ENCODE measurements around the gene KRTAP6-3.

Gene KRTAP6-3

GRCh38 chr21:30592140-30592539 is at the start of gene KRTAP6-3:
Gene KRTAP6-3, plus strand, starts transcription at chr21:30592440. Its CDS starts 6 bp downstream, at chr21:30592446.
- Mint-ChIP-seq H3K4me3 (no peak within 1 kb of the TSS), H3K4me1 (ENCODE audit: low read depth) (no peaks in the 10 kb centered on the region), H3K27ac (no peak within 1 kb of the TSS), H3K36me3 (no peaks in the 10 kb centered on the region), H3K9me3 (ENCODE audit: low read depth) (peaks cover 5% of the 10 kb centered on the region), H3K27me3 (peaks cover 2% of the 10 kb centered on the region)

GRCh38 chr21:30552782-30553181 is 39.5 kb upstream of the KRTAP6-3 start:
- Mint-ChIP-seq H3K36me3 (no peaks in the 10 kb centered on the region), H3K27ac (no peak overlapping the region), H3K27me3 (peaks cover 6% of the 10 kb centered on the region), H3K4me1 (ENCODE audit: low read depth) (no peaks in the 10 kb centered on the region), H3K9me3 (ENCODE audit: low read depth) (no peaks in the 10 kb centered on the region), H3K4me3 (no peak overlapping the region)

- Mint-ChIP-seq H3K36me3 (no peaks in the 10 kb centered on the region), H3K27me3 (peaks cover 6% of the 10 kb centered on the region), H3K4me1 (ENCODE audit: low read depth) (no peaks in the 10 kb centered on the region), H3K27ac (no peak overlapping the region), H3K9me3 (ENCODE audit: low read depth) (no peaks in the 10 kb centered on the region), H3K4me3 (no peak overlapping the region)
Measured at GRCh38 chr21:30555095-30555494, 37.1 kb upstream of the KRTAP6-3 start.

- Mint-ChIP-seq H3K9me3 (ENCODE audit: low read depth) (no peaks in the 10 kb centered on the region), H3K27me3 (no peaks in the 10 kb centered on the region), H3K4me1 (ENCODE audit: low read depth) (no peaks in the 10 kb centered on the region), H3K27ac (no peak within 1 kb of the TSS), H3K36me3 (no peaks in the 10 kb centered on the region), H3K4me3 (no peak within 1 kb of the TSS)
Measured at GRCh38 chr21:30561264-30561895, 30.9 kb upstream of the KRTAP6-3 start, which contains the start of gene KRTAP19-7. Gene KRTAP19-7, minus strand, starts transcription at chr21:30561314. Its CDS starts 25 bp downstream, at chr21:30561289.

GRCh38 chr21:30561957-30562356 is 30.3 kb upstream of the KRTAP6-3 start:
- no peaks in the 10 kb centered on the region for H3K9me3 Mint-ChIP-seq (ENCODE audit: low read depth)
- H3K27me3 Mint-ChIP-seq = no peaks in the 10 kb centered on the region
- no peak overlapping the region for H3K4me3 Mint-ChIP-seq
- no peaks in the 10 kb centered on the region for H3K36me3 Mint-ChIP-seq
- no peak overlapping the region for H3K27ac Mint-ChIP-seq
- H3K4me1 Mint-ChIP-seq (ENCODE audit: low read depth) = no peaks in the 10 kb centered on the region

GRCh38 chr21:30563072-30563471 is 29.2 kb upstream of the KRTAP6-3 start:
- H3K4me1 Mint-ChIP-seq (ENCODE audit: low read depth) = no peaks in the 10 kb centered on the region
- no peak overlapping the region for H3K27ac Mint-ChIP-seq
- no peak overlapping the region for H3K4me3 Mint-ChIP-seq
- H3K9me3 Mint-ChIP-seq (ENCODE audit: low read depth) = no peaks in the 10 kb centered on the region
- H3K27me3 Mint-ChIP-seq = no peaks in the 10 kb centered on the region
- no peaks in the 10 kb centered on the region for H3K36me3 Mint-ChIP-seq

- peaks cover 2% of the 10 kb centered on the region for H3K27me3 Mint-ChIP-seq
- H3K4me1 Mint-ChIP-seq (ENCODE audit: low read depth) = no peaks in the 10 kb centered on the region
- no peaks in the 10 kb centered on the region for H3K36me3 Mint-ChIP-seq
- H3K4me3 Mint-ChIP-seq = no peak overlapping the region
- H3K27ac Mint-ChIP-seq = no peak overlapping the region
- no peaks in the 10 kb centered on the region for H3K9me3 Mint-ChIP-seq (ENCODE audit: low read depth)
Measured at GRCh38 chr21:30563630-30564029, 28.6 kb upstream of the KRTAP6-3 start.

GRCh38 chr21:30567617-30568016 is 24.6 kb upstream of the KRTAP6-3 start:
- no peak overlapping the region for H3K4me3 Mint-ChIP-seq
- H3K4me1 Mint-ChIP-seq (ENCODE audit: low read depth) = no peaks in the 10 kb centered on the region
- H3K27me3 Mint-ChIP-seq = peaks cover 2% of the 10 kb centered on the region
- H3K36me3 Mint-ChIP-seq = no peaks in the 10 kb centered on the region
- H3K27ac Mint-ChIP-seq = no peak overlapping the region
- no peaks in the 10 kb centered on the region for H3K9me3 Mint-ChIP-seq (ENCODE audit: low read depth)

- H3K4me1 Mint-ChIP-seq (ENCODE audit: low read depth) = no peaks in the 10 kb centered on the region
- H3K27ac Mint-ChIP-seq = no peak overlapping the region
- H3K27me3 Mint-ChIP-seq = peaks cover 2% of the 10 kb centered on the region
Measured at GRCh38 chr21:30577766-30578165, 14.5 kb upstream of the KRTAP6-3 start.

GRCh38 chr21:30579346-30579745 is 12.9 kb upstream of the KRTAP6-3 start:
- no peak overlapping the region for H3K4me3 Mint-ChIP-seq
- H3K4me1 Mint-ChIP-seq (ENCODE audit: low read depth) = no peaks in the 10 kb centered on the region
- H3K9me3 Mint-ChIP-seq (ENCODE audit: low read depth) = no peaks in the 10 kb centered on the region
- peaks cover 2% of the 10 kb centered on the region for H3K27me3 Mint-ChIP-seq
- no peak overlapping the region for H3K27ac Mint-ChIP-seq
- no peaks in the 10 kb centered on the region for H3K36me3 Mint-ChIP-seq

More at GRCh38 chr21:30577766-30578165, 14.5 kb upstream of the KRTAP6-3 start:
- H3K9me3 Mint-ChIP-seq (ENCODE audit: low read depth) = peaks cover 4% of the 10 kb centered on the region
- no peaks in the 10 kb centered on the region for H3K36me3 Mint-ChIP-seq
- no peak overlapping the region for H3K4me3 Mint-ChIP-seq

GRCh38 chr21:30580132-30580531 is 12.1 kb upstream of the KRTAP6-3 start:
- Mint-ChIP-seq H3K4me1 (ENCODE audit: low read depth) (no peaks in the 10 kb centered on the region), H3K36me3 (no peaks in the 10 kb centered on the region), H3K27ac (no peak overlapping the region), H3K4me3 (no peak overlapping the region), H3K27me3 (peaks cover 2% of the 10 kb centered on the region), H3K9me3 (ENCODE audit: low read depth) (no peaks in the 10 kb centered on the region)

- Mint-ChIP-seq H3K9me3 (ENCODE audit: low read depth) (no peaks in the 10 kb centered on the region), H3K27me3 (no peaks in the 10 kb centered on the region), H3K4me3 (no peak overlapping the region), H3K4me1 (ENCODE audit: low read depth) (no peaks in the 10 kb centered on the region), H3K36me3 (no peaks in the 10 kb centered on the region), H3K27ac (no peak overlapping the region)
Measured at GRCh38 chr21:30582870-30583269, 9.4 kb upstream of the KRTAP6-3 start.

GRCh38 chr21:30590297-30590696 is 1.9 kb upstream of the KRTAP6-3 start, which contains the start of gene KRTAP22-2:
Gene KRTAP22-2, minus strand, starts transcription at chr21:30590397.
- no peaks in the 10 kb centered on the region for H3K27me3 Mint-ChIP-seq
- H3K27ac Mint-ChIP-seq = no peak within 1 kb of the TSS
- H3K4me3 Mint-ChIP-seq = no peak within 1 kb of the TSS
- H3K4me1 Mint-ChIP-seq (ENCODE audit: low read depth) = no peaks in the 10 kb centered on the region
- H3K36me3 Mint-ChIP-seq = no peaks in the 10 kb centered on the region
- peaks cover 4% of the 10 kb centered on the region for H3K9me3 Mint-ChIP-seq (ENCODE audit: low read depth)

- no peak within 1 kb of the TSS for H3K27ac Mint-ChIP-seq
- no peak within 1 kb of the TSS for H3K4me3 Mint-ChIP-seq
- H3K4me1 Mint-ChIP-seq (ENCODE audit: low read depth) = no peaks in the 10 kb centered on the region
- H3K36me3 Mint-ChIP-seq = no peaks in the 10 kb centered on the region
- H3K27me3 Mint-ChIP-seq = peaks cover 4% of the 10 kb centered on the region
- H3K9me3 Mint-ChIP-seq (ENCODE audit: low read depth) = peaks cover 5% of the 10 kb centered on the region
Measured at GRCh38 chr21:30598802-30599201, 6.6 kb downstream of the KRTAP6-3 start, which contains the start of gene KRTAP6-2. Gene KRTAP6-2, minus strand, starts transcription at chr21:30598902. Its CDS starts 28 bp downstream, at chr21:30598874.

- Mint-ChIP-seq H3K27me3 (peaks cover 4% of the 10 kb centered on the region), H3K4me3 (no peak within 1 kb of the TSS), H3K4me1 (ENCODE audit: low read depth) (no peaks in the 10 kb centered on the region), H3K9me3 (ENCODE audit: low read depth) (no peaks in the 10 kb centered on the region), H3K27ac (no peak within 1 kb of the TSS), H3K36me3 (no peaks in the 10 kb centered on the region)
Measured at GRCh38 chr21:30600787-30601186, 8.5 kb downstream of the KRTAP6-3 start, which contains the start of gene KRTAP22-1. Gene KRTAP22-1, plus strand, starts transcription at chr21:30601087.

GRCh38 chr21:30605968-30606367 is 13.7 kb downstream of the KRTAP6-3 start:
- Mint-ChIP-seq H3K4me1 (ENCODE audit: low read depth) (no peaks in the 10 kb centered on the region), H3K27me3 (no peaks in the 10 kb centered on the region), H3K4me3 (no peak overlapping the region), H3K27ac (no peak overlapping the region), H3K9me3 (ENCODE audit: low read depth) (peaks cover 7% of the 10 kb centered on the region), H3K36me3 (no peaks in the 10 kb centered on the region)

Data from activated naive CD8-positive, alpha-beta T cell (primary cell).